ENCODE measurements around the gene LY9. TPM values are rescaled to one million over a fixed set of nuclear protein-coding genes. Genes with fewer than 3 reads are reported as not detected.
"Not testable (repeated sequence)": the region's sequence is repeated elsewhere in the genome, so short reads cannot be mapped to it uniquely, and the experiment has no call there.

The LY9 gene
- total RNA-seq, 2 donors from 2014 or later, result not detected

- Mint-ChIP-seq H3K36me3 (ENCODE audit: low read depth) (no peaks in the 10 kb centered on the region), H3K27ac (no peak overlapping the region), H3K4me3 (no peak overlapping the region), H3K4me1 (peaks cover 43% of the 10 kb centered on the region), H3K27me3 (ENCODE audit: insufficient read depth) (no peaks in the 10 kb centered on the region), H3K9me3 (no peaks in the 10 kb centered on the region)
- no peak for DNase-seq
- Histone ChIP-seq H3K27me3 (ENCODE audit: control insufficient read depth, insufficient read depth, low read length, poor library complexity, severe bottlenecking) (no peaks in the 10 kb centered on the region), H3K4me3 (ENCODE audit: low read length) (no peak overlapping the region), H3K9ac (ENCODE audit: extremely low read depth, low read length, poor library complexity, severe bottlenecking) (no peak overlapping the region), H3K4me1 (ENCODE audit: control insufficient read depth, insufficient read depth, low read length) (peaks cover 9% of the 10 kb centered on the region), H3K36me3 (ENCODE audit: control insufficient read depth, insufficient read depth, low read length) (no peaks in the 10 kb centered on the region), H3K27ac (ENCODE audit: low read depth, low read length) (no peak overlapping the region), H3K9me3 (ENCODE audit: control insufficient read depth, low read length) (peaks cover 4% of the 10 kb centered on the region)
- 75 to 94% methylated on average over 3 of the region's 3 CpGs for WGBS, 2 experiments (ENCODE audit: insufficient coverage in 1 of 2, insufficient read length in 1 of 2)
- TF ChIP-seq CTCF (conservative IDR thresholded peaks at IDR 0.05), result no peak
Measured at GRCh38 chr1:160868141-160868540, 72.2 kb downstream of the LY9 start.

DNA sequence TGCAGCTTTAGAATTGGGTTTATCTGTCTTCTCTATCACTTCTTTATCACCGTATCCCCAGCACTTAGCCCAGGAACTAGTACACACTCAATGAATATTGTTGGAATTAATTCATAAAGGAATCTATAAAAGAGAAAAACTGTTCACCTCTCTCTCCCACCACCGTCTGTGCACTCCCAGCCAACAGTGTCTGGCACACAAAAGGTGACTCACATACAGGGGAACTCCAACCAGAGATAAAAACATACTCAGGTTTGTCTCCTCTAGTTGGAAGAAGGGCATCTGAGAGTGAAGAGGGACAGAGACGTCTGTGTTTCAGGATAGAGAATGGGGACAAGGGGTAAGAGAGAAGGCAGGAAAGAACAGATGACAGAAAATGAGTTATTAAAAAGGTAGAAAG is 79.0 kb downstream of the LY9 start:
- peaks cover 13% of the 10 kb centered on the region for H3K9me3 ChIP-seq (ENCODE audit: control insufficient read depth, low read length)
- Mint-ChIP-seq H3K4me3 (no peak overlapping the region), H3K36me3 (ENCODE audit: low read depth) (no peaks in the 10 kb centered on the region), H3K9me3 (no peaks in the 10 kb centered on the region), H3K27ac (no peak overlapping the region), H3K4me1 (peaks cover 6% of the 10 kb centered on the region), H3K27me3 (ENCODE audit: insufficient read depth) (peaks cover 2% of the 10 kb centered on the region)
- TF ChIP-seq CTCF (conservative IDR thresholded peaks at IDR 0.05), result no peak
- H3K9ac ChIP-seq (ENCODE audit: extremely low read depth, low read length, poor library complexity, severe bottlenecking), result no peak overlapping the region
- no peak for DNase-seq
- H3K4me1 ChIP-seq (ENCODE audit: control insufficient read depth, insufficient read depth, low read length), result no peaks in the 10 kb centered on the region
- no peak overlapping the region for H3K27ac ChIP-seq (ENCODE audit: low read depth, low read length)
- no peaks in the 10 kb centered on the region for H3K27me3 ChIP-seq (ENCODE audit: control insufficient read depth, insufficient read depth, low read length, poor library complexity, severe bottlenecking)
- no peaks in the 10 kb centered on the region for H3K36me3 ChIP-seq (ENCODE audit: control insufficient read depth, insufficient read depth, low read length)
- H3K4me3 ChIP-seq (ENCODE audit: low read length), result no peak overlapping the region
- WGBS, 2 experiments (ENCODE audit: insufficient coverage in 1 of 2, insufficient read length in 1 of 2), result 86 to 89% methylated on average over 1 to 3 of the region's 3 CpGs

- not testable (repeated sequence) for H3K4me1 ChIP-seq (ENCODE audit: control insufficient read depth, insufficient read depth, low read length); H3K9ac ChIP-seq (ENCODE audit: extremely low read depth, low read length, poor library complexity, severe bottlenecking); H3K27ac Mint-ChIP-seq; H3K4me3 Mint-ChIP-seq; H3K9me3 Mint-ChIP-seq; DNase-seq; H3K36me3 Mint-ChIP-seq (ENCODE audit: low read depth); H3K4me1 Mint-ChIP-seq; H3K27ac ChIP-seq (ENCODE audit: low read depth, low read length); H3K27me3 Mint-ChIP-seq (ENCODE audit: insufficient read depth); H3K36me3 ChIP-seq (ENCODE audit: control insufficient read depth, insufficient read depth, low read length); H3K4me3 ChIP-seq (ENCODE audit: low read length); H3K27me3 ChIP-seq (ENCODE audit: control insufficient read depth, insufficient read depth, low read length, poor library complexity, severe bottlenecking)
- H3K9me3 ChIP-seq (ENCODE audit: control insufficient read depth, low read length), result peaks cover 13% of the 10 kb centered on the region
- WGBS, 2 experiments (ENCODE audit: insufficient coverage in 1 of 2, insufficient read length in 1 of 2), result 76 to 87% methylated on average over 3 to 4 of the region's 4 CpGs
Measured at GRCh38 chr1:160875591-160875990, 79.6 kb downstream of the LY9 start.

GRCh38 chr1:160876311-160876710 is 80.3 kb downstream of the LY9 start:
- Histone ChIP-seq H3K9me3 (ENCODE audit: control insufficient read depth, low read length) (peaks cover 13% of the 10 kb centered on the region), H3K4me1 (ENCODE audit: control insufficient read depth, insufficient read depth, low read length) (no peaks in the 10 kb centered on the region), H3K27me3 (ENCODE audit: control insufficient read depth, insufficient read depth, low read length, poor library complexity, severe bottlenecking) (no peaks in the 10 kb centered on the region), H3K36me3 (ENCODE audit: control insufficient read depth, insufficient read depth, low read length) (no peaks in the 10 kb centered on the region), H3K9ac (ENCODE audit: extremely low read depth, low read length, poor library complexity, severe bottlenecking) (no peak overlapping the region), H3K27ac (ENCODE audit: low read depth, low read length) (no peak overlapping the region), H3K4me3 (ENCODE audit: low read length) (no peak overlapping the region)
- DNase-seq, result no peak
- Mint-ChIP-seq H3K36me3 (ENCODE audit: low read depth) (no peaks in the 10 kb centered on the region), H3K9me3 (no peaks in the 10 kb centered on the region), H3K27ac (no peak overlapping the region), H3K27me3 (ENCODE audit: insufficient read depth) (peaks cover 2% of the 10 kb centered on the region), H3K4me1 (peaks cover 6% of the 10 kb centered on the region), H3K4me3 (no peak overlapping the region)
- TF ChIP-seq CTCF (conservative IDR thresholded peaks at IDR 0.05), result no peak
- WGBS, 2 experiments (ENCODE audit: insufficient coverage in 1 of 2, insufficient read length in 1 of 2), result 81 to 95% methylated on average over 3 to 5 of the region's 5 CpGs

Data from endodermal cell (in vitro differentiated cells).